T-helper 22 cell (primary cell): ENCODE results near the gene UPF3A.
"Not testable (repeated sequence)": the region's sequence is repeated elsewhere in the genome, so short reads cannot be mapped to it uniquely, and the experiment has no call there.

Source experiments
- DNase-seq: peaks from one replicate; pipeline ENCODE4 v3.0.0-alpha.2; 2020; ENCODE audit warnings: low read depth

The UPF3A gene

DNA sequence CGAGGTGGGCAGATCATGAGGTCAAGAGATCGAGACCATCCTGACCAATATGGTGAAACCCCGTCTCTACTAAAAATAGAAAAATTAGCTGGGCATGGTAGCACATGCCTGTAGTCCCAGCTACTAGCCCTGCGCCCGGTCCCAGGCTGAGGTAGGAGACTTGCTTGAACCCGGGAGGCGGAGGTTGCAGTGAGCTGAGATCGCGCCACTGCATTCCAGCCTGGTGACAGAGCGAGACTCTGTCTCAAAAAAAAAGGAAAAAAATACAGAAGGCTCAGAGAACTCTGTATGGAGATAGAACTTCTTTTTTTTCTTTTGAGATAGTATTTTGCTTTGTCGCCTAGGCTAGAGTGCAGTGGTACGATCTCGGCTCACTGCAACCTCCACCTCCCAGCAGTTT is 17.1 kb upstream of the UPF3A start:
- not testable (repeated sequence) for DNase-seq

DNA sequence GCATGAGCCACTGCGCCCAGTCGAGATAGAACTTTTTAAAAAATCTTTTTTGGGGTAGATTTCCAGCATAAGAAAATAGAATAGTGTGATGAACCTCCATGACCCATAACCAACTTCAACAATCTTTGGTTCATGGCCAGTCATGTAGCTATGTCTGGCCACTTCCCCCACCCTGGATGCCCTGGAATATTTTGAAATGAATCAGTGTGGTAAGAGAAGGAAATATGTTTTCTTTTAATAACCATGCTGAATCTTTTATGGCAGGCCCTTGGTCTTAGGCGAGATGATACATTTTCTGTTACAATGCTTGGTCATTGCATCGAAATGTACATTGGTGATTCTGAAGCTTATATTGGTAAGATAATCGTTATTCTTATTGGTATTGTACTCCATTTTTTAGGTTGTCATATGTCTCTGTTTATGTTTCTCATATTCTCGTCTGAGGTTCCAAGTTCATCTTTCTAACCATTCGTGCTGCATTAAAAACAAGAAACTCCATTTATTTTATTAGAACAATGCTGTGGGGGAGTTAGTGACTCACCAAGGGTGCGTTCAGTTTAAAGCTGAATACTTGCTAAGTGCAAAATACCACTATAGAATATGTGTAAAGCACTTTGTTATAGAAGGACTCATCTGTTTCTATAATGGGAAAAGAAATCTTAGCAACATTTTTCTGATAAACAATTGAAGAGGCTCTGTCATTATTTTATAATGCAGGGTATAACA is 16.4 kb upstream of the UPF3A start:
- no peak for DNase-seq

- no peak for DNase-seq
Measured at GRCh38 chr13:114266241-114266640, 15.2 kb upstream of the UPF3A start.

DNA sequence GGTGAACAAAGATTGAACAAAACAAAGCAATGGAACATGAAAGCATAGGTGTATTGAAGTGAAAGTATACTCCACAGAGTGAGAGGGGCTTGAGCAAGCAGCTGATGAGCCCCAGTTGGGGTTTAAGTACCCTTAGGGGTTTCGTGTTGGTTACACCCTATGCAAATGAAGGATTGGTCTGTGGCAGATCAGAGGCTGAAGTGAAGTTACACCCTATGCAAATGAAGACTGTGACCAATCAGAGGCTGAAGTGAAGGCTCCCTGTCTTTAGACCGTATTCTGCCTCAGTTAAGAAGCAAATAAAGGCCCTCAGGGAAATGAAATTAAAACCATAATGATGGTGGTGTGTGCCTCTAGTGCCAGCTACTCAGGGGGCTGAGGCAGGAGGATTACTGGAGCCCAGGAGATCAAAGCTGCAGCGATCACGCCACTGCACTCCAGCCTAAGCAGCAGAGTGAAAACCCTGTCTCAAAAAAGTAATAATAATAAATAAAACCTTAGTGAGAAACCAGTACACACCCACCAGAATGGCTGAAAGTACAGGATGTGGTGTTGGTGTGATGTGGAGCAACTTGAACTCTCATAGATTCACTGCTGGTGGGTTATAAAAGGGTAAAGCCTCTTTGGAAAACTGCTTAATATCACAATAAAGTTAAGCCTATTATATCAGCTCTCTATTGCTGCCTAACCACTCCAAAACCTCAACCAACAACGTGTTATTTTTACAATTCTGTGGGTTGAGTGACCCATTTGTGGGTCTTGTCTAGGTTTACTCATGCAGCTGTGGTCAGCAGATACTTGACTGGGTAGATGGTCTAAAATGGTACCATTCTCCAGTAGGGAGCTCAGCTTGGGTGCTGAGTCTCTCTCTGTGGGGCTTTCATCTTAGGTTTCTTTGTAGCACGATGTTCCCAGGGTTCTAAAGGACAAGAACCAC is 12.8 kb upstream of the UPF3A start:
- no peak for DNase-seq

- no peak for DNase-seq
Measured at GRCh38 chr13:114269281-114269770, 12.1 kb upstream of the UPF3A start.

GRCh38 chr13:114272977-114273376 is 8.4 kb upstream of the UPF3A start:
- DNase-seq = no peak

- DNase-seq = no peak
Measured at GRCh38 chr13:114275304-114275703, 6.1 kb upstream of the UPF3A start.

GRCh38 chr13:114279146-114279545 is 2.3 kb upstream of the UPF3A start:
- no peak for DNase-seq

- DNase-seq = no peak
Measured at GRCh38 chr13:114279758-114280355, 1.5 kb upstream of the UPF3A start.

- DNase-seq = peak; percentile 2
Measured at GRCh38 chr13:114282041-114282670, 755 bp downstream of the UPF3A start.

DNA sequence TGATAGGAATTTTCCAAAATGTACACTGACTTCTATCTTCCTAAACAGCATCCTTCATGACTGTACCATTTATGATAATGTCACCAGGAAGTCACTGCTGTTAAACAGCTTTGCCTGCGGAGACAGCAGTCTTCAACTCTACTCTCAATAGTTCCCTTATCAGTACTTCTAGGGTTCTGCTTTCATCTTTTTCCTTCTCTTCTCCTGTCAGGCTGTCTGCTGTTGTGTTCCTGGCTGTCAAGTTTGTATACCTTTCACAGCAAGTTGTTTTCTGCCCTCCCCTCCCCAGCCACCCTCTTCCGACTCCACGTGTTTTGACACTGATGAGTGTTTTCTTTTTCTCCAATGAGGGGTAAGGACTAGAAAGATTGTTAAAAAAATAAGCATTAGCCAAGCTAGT is 2.2 kb downstream of the UPF3A start:
- no peak for DNase-seq

GRCh38 chr13:114284680-114285079 is 3.3 kb downstream of the UPF3A start:
- no peak for DNase-seq

GRCh38 chr13:114285166-114285808 is 3.9 kb downstream of the UPF3A start:
- no peak for DNase-seq

DNA sequence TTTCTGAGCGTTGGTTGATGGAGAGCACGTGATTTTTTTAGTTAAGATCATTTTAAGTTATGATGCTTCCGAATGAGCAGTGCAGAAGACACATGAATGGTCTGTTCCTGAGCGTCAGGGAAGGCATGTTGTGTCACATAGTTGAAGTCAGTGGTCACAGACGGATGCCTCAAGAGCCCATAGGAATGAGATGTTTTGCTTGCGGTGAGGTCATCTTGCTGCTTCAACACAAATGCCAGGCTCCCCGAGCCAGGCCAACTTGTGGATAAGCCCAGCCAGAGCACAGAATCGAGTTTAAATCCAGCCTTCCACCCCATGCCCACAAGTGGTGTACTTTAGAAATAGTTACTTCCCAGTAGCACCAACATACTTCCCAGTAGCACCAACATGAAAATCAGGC is 5.4 kb downstream of the UPF3A start:
- no peak for DNase-seq

DNA sequence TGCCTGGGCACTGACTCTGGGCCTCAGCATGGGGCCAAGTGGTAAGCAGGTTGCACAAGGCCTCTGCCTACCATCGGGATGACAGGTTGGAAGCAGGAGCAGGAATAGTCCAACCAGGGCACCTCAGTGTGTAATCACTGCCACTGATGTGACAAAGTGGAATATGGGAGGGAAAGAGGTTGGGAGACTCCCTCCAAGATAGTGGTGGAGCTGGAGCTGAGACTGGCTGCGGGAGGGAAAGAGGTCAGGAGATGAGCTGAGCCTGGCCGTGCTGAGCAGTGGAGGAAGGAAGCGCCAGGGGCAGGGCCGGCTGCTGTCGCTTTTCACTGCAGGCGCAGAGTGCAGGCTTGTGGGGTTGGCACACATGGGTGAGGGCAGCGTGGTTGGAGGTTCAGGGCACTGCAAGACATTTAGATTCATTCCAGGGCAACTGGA is 6.8 kb downstream of the UPF3A start:
- no peak for DNase-seq

DNA sequence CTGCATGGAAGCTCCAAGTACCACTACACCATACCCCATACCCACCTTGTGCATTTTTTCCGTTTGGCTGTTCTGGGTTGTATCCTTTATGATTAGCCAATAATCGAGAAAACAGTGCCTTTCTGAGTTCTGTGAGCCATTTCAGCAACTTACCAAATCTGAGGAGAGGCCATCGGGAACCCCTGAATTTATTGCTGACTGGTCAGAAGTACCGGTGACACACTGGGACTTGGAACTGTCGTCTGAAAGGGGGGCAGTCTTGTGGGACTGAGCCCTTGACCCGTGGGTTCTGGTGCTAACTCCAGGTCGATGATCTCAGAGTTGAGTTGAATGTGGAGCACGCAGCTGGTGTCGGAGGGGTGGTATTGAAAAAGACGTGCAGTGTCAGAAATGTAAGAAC is 15.0 kb downstream of the UPF3A start:
- no peak for DNase-seq

DNA sequence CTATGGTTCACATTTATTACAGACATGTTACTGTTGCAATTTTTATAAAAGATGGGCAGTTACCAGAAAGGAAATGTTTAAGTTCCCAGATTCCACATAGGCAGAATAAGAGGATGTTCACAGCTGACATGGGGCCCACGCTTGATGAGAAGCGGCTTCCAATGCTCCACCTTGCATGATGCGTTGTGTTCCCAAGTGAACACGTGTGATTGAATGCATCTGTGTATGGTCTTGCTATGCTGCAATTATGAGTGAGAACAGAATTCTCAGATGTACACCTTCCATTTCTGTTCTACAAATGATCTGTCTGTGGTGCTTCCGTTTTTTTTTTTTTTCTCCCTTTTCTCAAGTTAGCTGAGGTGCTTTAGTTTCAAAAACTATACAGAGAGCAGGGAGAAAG is 15.5 kb downstream of the UPF3A start:
- no peak for DNase-seq

GRCh38 chr13:114298866-114299265 is 17.5 kb downstream of the UPF3A start:
- no peak for DNase-seq

GRCh38 chr13:114299604-114300305 is 18.4 kb downstream of the UPF3A start:
- no peak for DNase-seq

- no peak for DNase-seq
Measured at GRCh38 chr13:114303700-114304327, 22.4 kb downstream of the UPF3A start.
